A549 (cell line): ENCODE results near the gene EBP. TPM values are rescaled to one million over a fixed set of nuclear protein-coding genes. Genes with fewer than 3 reads are reported as not detected.

ENCODE experiments used
- ATAC-seq, 2 experiments: fragments of 200-7000 bp in 1 of 2; fragments of >200 bp in 1 of 2; cut with Nextera tagmentation in 1 of 2; cut with Tn5 transposase in 1 of 2; 3 replicates each; pipeline versions ENCODE4 v1.8.0 to v1.9.1; 2018 to 2020; ENCODE audit warnings: mild to moderate bottlenecking in 1 of 2, moderate library complexity in 1 of 2
- CTCF ChIA-PET: fragments of 300-600 bp; sonication (Branson Sonifier 250); formaldehyde crosslinking; extraction: SDS; loops from one replicate; lab custom pipeline; 2021; ENCODE audit warnings: antibody characterized with exemption, inconsistent platforms; lab: Yijun Ruan, JAX
- POLR2A ChIA-PET: fragments of 350-600 bp; formaldehyde crosslinking; extraction: SDS; loops from one replicate; lab custom pipeline; 2021; ENCODE audit warnings: antibody characterized with exemption, inconsistent platforms; lab: Yijun Ruan, JAX
- DNase-seq, 2 experiments: peaks; one replicate each; pipeline versions ENCODE4 v3.0.0 to v3.0.0-alpha.2; 2011 to 2016; ENCODE audit warnings: low read depth in 1 of 2, low spot score in 1 of 2
- FAIRE-seq: peaks from 2 replicates; lab custom pipeline; 2011; peaks lifted over from hg19 to GRCh38; lab: Jason Lieb, UNC
- H3K27ac ChIP-seq, 2 experiments: fragments of >200 bp; sonication (Bioruptor Twin); formaldehyde crosslinking; 3 replicates each; pipeline ENCODE4 v1.5.1; 2016 to 2017
- H3K4me1 ChIP-seq: fragments of >200 bp; sonication (Bioruptor Twin); formaldehyde crosslinking; 3 replicates; pipeline ENCODE4 v1.6.1; 2016
- H3K4me2 ChIP-seq: fragments of >200 bp; sonication (Bioruptor Twin); formaldehyde crosslinking; 3 replicates; pipeline ENCODE4 v1.6.1; 2016
- H3K4me3 ChIP-seq: fragments of >200 bp; sonication (Bioruptor Twin); formaldehyde crosslinking; 3 replicates; pipeline ENCODE4 v1.5.1; 2016
- H3K9me3 ChIP-seq: fragments of >200 bp; sonication (Bioruptor Twin); formaldehyde crosslinking; 3 replicates; pipeline ENCODE4 v1.6.1; 2016
- CHD4 ChIP-seq: fragments of 200-600 bp; sonication (generic); IDR thresholded peaks from 2 replicates; pipeline ENCODE4 v1.6.1; 2016; ENCODE audit warnings: antibody characterized with exemption, mild to moderate bottlenecking, borderline replicate concordance
- EP300 ChIP-seq, 2 experiments: fragments of >200 bp; sonication (Bioruptor Twin); formaldehyde crosslinking; IDR thresholded peaks; 2 replicates in 1 of 2; 3 replicates in 1 of 2; pipeline ENCODE4 v1.6.1; 2016 to 2017
- FOSB ChIP-seq: fragments of 250-450 bp; sonication (Bioruptor Pico); IDR thresholded peaks from 2 replicates; pipeline ENCODE4 v1.5.0; 2020; ENCODE audit warnings: mild to moderate bottlenecking, moderate library complexity
- FOXS1 ChIP-seq: fragments of 250-450 bp; sonication (Bioruptor Pico); IDR thresholded peaks from 2 replicates; pipeline ENCODE4 v1.5.0; 2020; ENCODE audit warnings: mild to moderate bottlenecking, moderate library complexity
- HOXA7 ChIP-seq: fragments of 250-450 bp; sonication (Bioruptor Pico); IDR thresholded peaks from 2 replicates; pipeline ENCODE4 v1.5.0; 2020; ENCODE audit warnings: mild to moderate bottlenecking, moderate library complexity
- JUN ChIP-seq, 2 experiments: fragments of >200 bp; sonication (Bioruptor Twin); formaldehyde crosslinking; IDR thresholded peaks; 2 replicates in 1 of 2; 3 replicates in 1 of 2; pipeline ENCODE4 v1.6.1; 2016 to 2017
- JUNB ChIP-seq: fragments of >200 bp; sonication (Bioruptor Twin); formaldehyde crosslinking; IDR thresholded peaks from 2 replicates; pipeline ENCODE4 v1.6.1; 2016
- MAZ ChIP-seq: fragments of 150-350 bp; IDR thresholded peaks from 2 replicates; pipeline ENCODE4 v1.6.1; 2014; ENCODE audit warnings: antibody characterized with exemption, low read depth, low read length, borderline replicate concordance
- NPAS2 ChIP-seq: fragments of 250-450 bp; sonication (Bioruptor Pico); IDR thresholded peaks from 2 replicates; pipeline ENCODE4 v1.8.0; 2022; ENCODE audit warnings: mild to moderate bottlenecking, moderate library complexity, borderline replicate concordance
- NR3C1 ChIP-seq: fragments of >200 bp; sonication (Bioruptor Twin); formaldehyde crosslinking; IDR thresholded peaks from 3 replicates; pipeline ENCODE4 v1.6.1; 2017
- POLR2AphosphoS2 ChIP-seq: conservative IDR thresholded peaks from 2 replicates; pipeline ENCODE4 v1.6.1; 2012; ENCODE audit warnings: low read length, improper control_type of control experiment, inconsistent platforms
- RAD21 ChIP-seq, 2 experiments: fragments of >200 bp in 1 of 2; sonication (Bioruptor Twin) in 1 of 2; formaldehyde crosslinking in 1 of 2; IDR thresholded peaks in 1 of 2; conservative IDR thresholded peaks in 1 of 2; 2 replicates in 1 of 2; 3 replicates in 1 of 2; pipeline ENCODE4 v1.6.1; 2012 to 2018; ENCODE audit warnings: inconsistent platforms in 1 of 2
- RCOR1 ChIP-seq: fragments of 150-350 bp; IDR thresholded peaks from 2 replicates; pipeline ENCODE4 v1.6.1; 2014; ENCODE audit warnings: antibody characterized with exemption, low read length, low read depth
- RNF2 ChIP-seq: fragments of 200-600 bp; sonication (generic); IDR thresholded peaks from 2 replicates; pipeline ENCODE4 v1.6.1; 2016; ENCODE audit warnings: low read depth, mild to moderate bottlenecking, antibody characterized with exemption, moderate library complexity, borderline replicate concordance
- SMC3 ChIP-seq: fragments of >200 bp; sonication (Bioruptor Twin); formaldehyde crosslinking; IDR thresholded peaks from 3 replicates; pipeline ENCODE4 v1.6.1; 2018; ENCODE audit warnings: inconsistent platforms
- SREBF2 ChIP-seq: fragments of 450-650 bp; IDR thresholded peaks from 2 replicates; pipeline ENCODE4 v1.6.1; 2014; ENCODE audit warnings: mild to moderate bottlenecking, moderate library complexity
- TFCP2L1 ChIP-seq: fragments of 250-450 bp; sonication (Bioruptor Pico); IDR thresholded peaks from 2 replicates; pipeline ENCODE4 v1.5.0; 2021; ENCODE audit warnings: mild to moderate bottlenecking
- TP53 ChIP-seq: fragments of 250-450 bp; sonication (Bioruptor Pico); IDR thresholded peaks from 2 replicates; pipeline ENCODE4 v1.5.0; 2021; ENCODE audit warnings: mild to moderate bottlenecking, moderate library complexity
- ZC3H11A ChIP-seq: fragments of 450-650 bp; IDR thresholded peaks from 2 replicates; pipeline ENCODE4 v1.6.1; 2014; ENCODE audit warnings: antibody characterized with exemption, mild to moderate bottlenecking
- ZFP36 ChIP-seq: fragments of 450-650 bp; IDR thresholded peaks from 2 replicates; pipeline ENCODE4 v1.6.1; 2014; ENCODE audit warnings: borderline replicate concordance; ENCODE audit not compliant: partially characterized antibody
- WGBS: methylation state at CpG from one replicate; pipeline ENCODE4 v1.1.6; 2017; ENCODE audit errors: missing lambda C conversion rate; 5-methylcytosine and 5-hydroxymethylcytosine counted together
- polyA plus RNA-seq, 4 experiments: library from polyadenylated mRNA; depleted of rRNA in 3 of 4; stranded (reverse); fragments of >200 nt; fragmentation: RNase III in 1 of 4; extraction: RNeasy Plus Mini Kit Qiagen cat#74134 plus additional on column Dnase treatment in 1 of 4; gene quantifications; 2 replicates in 3 of 4; 3 replicates in 1 of 4; pipeline ENCODE4 v1.2.3, GENCODE V29; 2011 to 2017
- TF ChIP-seq, protein P1 (sequence below): fragments of 250-450 bp; sonication (Bioruptor Pico); IDR thresholded peaks from 2 replicates; pipeline ENCODE4 v1.5.0; 2021; ENCODE audit warnings: mild to moderate bottlenecking, moderate library complexity, borderline replicate concordance
- TF ChIP-seq, protein P2 (sequence below): fragments of >200 bp; sonication (Bioruptor Twin); formaldehyde crosslinking; IDR thresholded peaks from 3 replicates; pipeline ENCODE4 v1.6.1; 2016
- TF ChIP-seq, protein P3 (sequence below): fragments of 450-650 bp; IDR thresholded peaks from 2 replicates; pipeline ENCODE4 v1.6.1; 2014; ENCODE audit warnings: antibody characterized with exemption
- TF ChIP-seq, protein P4 (sequence below): fragments of >200 bp; sonication (Bioruptor Twin); formaldehyde crosslinking; IDR thresholded peaks from 3 replicates; pipeline ENCODE4 v1.5.1; 2016

EBP gene
- polyA plus RNA-seq, 2 of the 4 experiments (the other 2 are of a cell fraction) = 82.9 to 159 TPM

DNA sequence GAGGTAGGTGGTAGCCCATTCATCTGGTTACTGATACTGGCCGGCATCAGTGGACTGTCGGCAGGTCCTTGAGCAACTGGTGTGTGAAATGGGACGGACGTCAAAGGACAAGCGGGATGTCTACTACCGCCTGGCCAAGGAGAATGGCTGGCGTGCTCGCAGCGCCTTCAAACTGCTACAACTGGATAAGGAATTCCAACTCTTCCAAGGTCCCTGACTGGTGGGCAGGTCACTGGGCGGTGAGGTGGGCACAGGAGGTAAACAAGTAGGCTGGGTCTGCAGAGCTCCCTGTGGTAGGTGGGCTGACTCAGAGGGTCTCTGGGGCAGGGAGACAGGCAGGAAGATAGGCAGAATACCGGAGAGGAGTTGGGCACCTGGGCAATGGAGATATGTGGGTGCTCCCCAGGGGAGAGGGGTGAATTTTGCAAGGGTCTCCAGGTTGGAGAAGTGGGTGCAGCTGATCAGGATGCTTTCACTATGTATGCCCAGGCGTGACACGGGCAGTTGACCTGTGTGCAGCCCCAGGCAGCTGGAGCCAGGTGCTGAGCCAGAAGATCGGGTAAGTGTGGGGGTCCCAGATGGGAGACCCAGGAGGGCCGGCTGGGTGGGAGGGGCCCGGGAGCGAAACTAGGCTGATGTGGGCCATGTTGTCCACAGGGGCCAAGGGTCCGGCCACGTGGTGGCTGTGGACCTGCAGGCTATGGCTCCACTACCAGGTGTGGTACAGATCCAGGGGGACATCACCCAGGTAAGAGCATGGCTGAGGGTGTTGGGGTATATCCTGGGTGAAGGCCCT is 43.5 kb upstream of the EBP start:
- H3K4me2 ChIP-seq = no peak overlapping the region
- TF ChIP-seq FOSB = no peak
- no peak for TF ChIP-seq TP53 (CRISPR knock-in tag)
- no peak for TF ChIP-seq POLR2AphosphoS2
- no peak for TF ChIP-seq ZFP36
- TF ChIP-seq SREBF2 = no peak
- no peak for TF ChIP-seq TFCP2L1 (CRISPR knock-in tag)
- no peak for TF ChIP-seq MAZ
- TF ChIP-seq, protein P1, sequence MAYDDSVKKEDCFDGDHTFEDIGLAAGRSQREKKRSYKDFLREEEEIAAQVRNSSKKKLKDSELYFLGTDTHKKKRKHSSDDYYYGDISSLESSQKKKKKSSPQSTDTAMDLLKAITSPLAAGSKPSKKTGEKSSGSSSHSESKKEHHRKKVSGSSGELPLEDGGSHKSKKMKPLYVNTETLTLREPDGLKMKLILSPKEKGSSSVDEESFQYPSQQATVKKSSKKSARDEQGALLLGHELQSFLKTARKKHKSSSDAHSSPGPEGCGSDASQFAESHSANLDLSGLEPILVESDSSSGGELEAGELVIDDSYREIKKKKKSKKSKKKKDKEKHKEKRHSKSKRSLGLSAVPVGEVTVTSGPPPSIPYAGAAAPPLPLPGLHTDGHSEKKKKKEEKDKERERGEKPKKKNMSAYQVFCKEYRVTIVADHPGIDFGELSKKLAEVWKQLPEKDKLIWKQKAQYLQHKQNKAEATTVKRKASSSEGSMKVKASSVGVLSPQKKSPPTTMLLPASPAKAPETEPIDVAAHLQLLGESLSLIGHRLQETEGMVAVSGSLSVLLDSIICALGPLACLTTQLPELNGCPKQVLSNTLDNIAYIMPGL = no peak
- no peak for TF ChIP-seq RAD21 (conservative IDR thresholded peaks at IDR 0.05 in 1 of 2, IDR thresholded peaks at IDR 0.05 in 1 of 2)
- TF ChIP-seq RCOR1 = no peak
- H3K9me3 ChIP-seq = no peaks in the 10 kb centered on the region
- ChIA-PET POLR2A (no interaction called here), CTCF (no interaction called here)
- H3K4me3 ChIP-seq = no peak overlapping the region
- WGBS = 96% methylated on average over 18 of the region's 19 CpGs
- DNase-seq (no peak), ATAC-seq (no peak), FAIRE-seq (no peak)
- H3K27ac ChIP-seq = no peak overlapping the region
- H3K4me1 ChIP-seq = peaks cover 15% of the 10 kb centered on the region

DNA sequence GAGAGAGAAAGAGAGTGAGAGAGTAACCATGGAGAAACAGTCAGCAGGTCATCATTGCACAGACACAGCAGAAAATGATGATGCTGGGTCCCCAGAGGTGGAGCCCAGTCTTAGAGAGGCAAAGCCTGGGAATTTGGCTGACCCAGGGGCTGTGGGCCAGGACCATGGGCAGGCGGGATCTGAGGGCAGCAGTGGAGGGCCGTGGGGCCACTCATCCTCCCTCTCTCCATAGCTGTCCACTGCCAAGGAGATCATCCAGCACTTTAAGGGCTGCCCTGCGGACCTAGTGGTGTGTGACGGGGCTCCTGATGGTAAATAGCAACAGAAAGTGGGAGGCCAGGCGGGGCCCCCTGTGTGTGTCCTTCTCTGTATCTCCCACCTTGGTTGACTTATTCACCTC is 42.8 kb upstream of the EBP start:
- no peak for ATAC-seq
- H3K9me3 ChIP-seq = no peaks in the 10 kb centered on the region
- no peak for TF ChIP-seq POLR2AphosphoS2
- TF ChIP-seq JUN (IDR thresholded peaks at IDR 0.05) = no peak
- no peak for TF ChIP-seq TP53 (CRISPR knock-in tag)
- TF ChIP-seq NPAS2 (CRISPR knock-in tag) = no peak
- TF ChIP-seq ZC3H11A = no peak
- no peak for TF ChIP-seq NR3C1
- no peak for TF ChIP-seq JUNB
- TF ChIP-seq, protein P2, sequence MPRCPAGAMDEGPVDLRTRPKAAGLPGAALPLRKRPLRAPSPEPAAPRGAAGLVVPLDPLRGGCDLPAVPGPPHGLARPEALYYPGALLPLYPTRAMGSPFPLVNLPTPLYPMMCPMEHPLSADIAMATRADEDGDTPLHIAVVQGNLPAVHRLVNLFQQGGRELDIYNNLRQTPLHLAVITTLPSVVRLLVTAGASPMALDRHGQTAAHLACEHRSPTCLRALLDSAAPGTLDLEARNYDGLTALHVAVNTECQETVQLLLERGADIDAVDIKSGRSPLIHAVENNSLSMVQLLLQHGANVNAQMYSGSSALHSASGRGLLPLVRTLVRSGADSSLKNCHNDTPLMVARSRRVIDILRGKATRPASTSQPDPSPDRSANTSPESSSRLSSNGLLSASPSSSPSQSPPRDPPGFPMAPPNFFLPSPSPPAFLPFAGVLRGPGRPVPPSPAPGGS = no peak
- TF ChIP-seq, all 56 proteins: peak for 0
- no peak overlapping the region for H3K4me2 ChIP-seq
- ChIA-PET POLR2A (no interaction called here), CTCF (no interaction called here)
- 89% methylated on average over 5 of the region's 5 CpGs for WGBS
- H3K4me3 ChIP-seq = no peak overlapping the region
- no peak overlapping the region for H3K27ac ChIP-seq
- FAIRE-seq = no peak
- H3K4me1 ChIP-seq = peaks cover 15% of the 10 kb centered on the region
- no peak for DNase-seq

DNA sequence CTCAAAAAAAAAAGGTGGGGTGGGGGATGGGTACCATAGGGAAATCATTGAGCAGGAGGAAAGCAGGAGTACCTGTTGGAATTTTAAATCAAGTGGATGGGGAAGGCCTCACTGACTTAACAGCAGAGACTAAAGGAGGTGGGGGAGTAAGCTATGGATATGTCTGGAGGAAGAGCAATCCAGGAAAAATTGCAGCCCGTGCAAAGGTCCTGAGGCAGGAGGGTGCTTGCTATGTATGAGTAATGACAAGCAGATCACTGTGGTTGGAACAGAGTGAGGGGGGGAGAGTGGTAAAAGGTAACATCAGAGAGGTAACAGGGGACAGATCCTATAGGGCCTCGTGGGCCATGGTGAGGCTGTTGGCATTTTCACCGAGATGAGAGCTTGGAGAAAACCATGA is 41.5 kb upstream of the EBP start:
- peaks cover 6% of the 10 kb centered on the region; the same call in 1 of the 3 replicates for H3K4me1 ChIP-seq
- no peak overlapping the region for H3K4me3 ChIP-seq
- ChIA-PET CTCF (no interaction called here), POLR2A (no interaction called here)
- WGBS = 91% methylated on average over 3 of the region's 3 CpGs
- FAIRE-seq = no peak
- TF ChIP-seq ZFP36 (no peak), SMC3 (no peak), CHD4 (no peak), RNF2 (no peak), FOXS1 (no peak), HOXA7 (CRISPR knock-in tag) (no peak), EP300 (IDR thresholded peaks at IDR 0.05) (no peak), JUNB (no peak)
- TF ChIP-seq, protein P3, sequence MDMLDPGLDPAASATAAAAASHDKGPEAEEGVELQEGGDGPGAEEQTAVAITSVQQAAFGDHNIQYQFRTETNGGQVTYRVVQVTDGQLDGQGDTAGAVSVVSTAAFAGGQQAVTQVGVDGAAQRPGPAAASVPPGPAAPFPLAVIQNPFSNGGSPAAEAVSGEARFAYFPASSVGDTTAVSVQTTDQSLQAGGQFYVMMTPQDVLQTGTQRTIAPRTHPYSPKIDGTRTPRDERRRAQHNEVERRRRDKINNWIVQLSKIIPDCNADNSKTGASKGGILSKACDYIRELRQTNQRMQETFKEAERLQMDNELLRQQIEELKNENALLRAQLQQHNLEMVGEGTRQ = no peak
- TF ChIP-seq, protein P4, sequence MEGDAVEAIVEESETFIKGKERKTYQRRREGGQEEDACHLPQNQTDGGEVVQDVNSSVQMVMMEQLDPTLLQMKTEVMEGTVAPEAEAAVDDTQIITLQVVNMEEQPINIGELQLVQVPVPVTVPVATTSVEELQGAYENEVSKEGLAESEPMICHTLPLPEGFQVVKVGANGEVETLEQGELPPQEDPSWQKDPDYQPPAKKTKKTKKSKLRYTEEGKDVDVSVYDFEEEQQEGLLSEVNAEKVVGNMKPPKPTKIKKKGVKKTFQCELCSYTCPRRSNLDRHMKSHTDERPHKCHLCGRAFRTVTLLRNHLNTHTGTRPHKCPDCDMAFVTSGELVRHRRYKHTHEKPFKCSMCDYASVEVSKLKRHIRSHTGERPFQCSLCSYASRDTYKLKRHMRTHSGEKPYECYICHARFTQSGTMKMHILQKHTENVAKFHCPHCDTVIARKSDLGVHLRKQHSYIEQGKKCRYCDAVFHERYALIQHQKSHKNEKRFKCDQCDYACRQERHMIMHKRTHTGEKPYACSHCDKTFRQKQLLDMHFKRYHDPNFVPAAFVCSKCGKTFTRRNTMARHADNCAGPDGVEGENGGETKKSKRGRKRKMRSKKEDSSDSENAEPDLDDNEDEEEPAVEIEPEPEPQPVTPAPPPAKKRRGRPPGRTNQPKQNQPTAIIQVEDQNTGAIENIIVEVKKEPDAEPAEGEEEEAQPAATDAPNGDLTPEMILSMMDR = no peak
- TF ChIP-seq, all 56 proteins: peak for 0
- DNase-seq = no peak
- H3K27ac ChIP-seq = no peak overlapping the region
- no peak overlapping the region for H3K4me2 ChIP-seq
- no peaks in the 10 kb centered on the region for H3K9me3 ChIP-seq
- no peak for ATAC-seq
